AG04450 (cell line): ENCODE results near the gene IL1RAPL2. TPM values are rescaled to one million over a fixed set of nuclear protein-coding genes. Genes with fewer than 3 reads are reported as not detected.

Experiments used
- CTCF ChIA-PET: fragments of 300-600, 350-600 bp; formaldehyde crosslinking; extraction: SDS; loops from one replicate; lab custom pipeline; 2022; ENCODE audit warnings: antibody characterized with exemption, inconsistent platforms; lab: Charles Lee
- POLR2A ChIA-PET: fragments of 350-600 bp; formaldehyde crosslinking; extraction: SDS; loops from one replicate; lab custom pipeline; 2021; ENCODE audit warnings: antibody characterized with exemption, inconsistent platforms; lab: Yijun Ruan, JAX
- DNase-seq: peaks from one replicate; pipeline ENCODE4 v3.0.0-alpha.2; 2011; ENCODE audit warnings: low read depth, low spot score
- H3K27ac ChIP-seq: one replicate; pipeline ENCODE4 v1.5.1; 2012; ENCODE audit warnings: low read depth, low read length, control low read depth
- H3K27me3 ChIP-seq: one replicate; pipeline ENCODE4 v1.6.0; 2012; ENCODE audit warnings: low read length; ENCODE audit not compliant: control insufficient read depth, insufficient read depth
- H3K4me3 ChIP-seq: 2 replicates; pipeline ENCODE4 v1.5.1; 2011; ENCODE audit warnings: mild to moderate bottlenecking, low read depth, low read length, control low read depth
- H3K9me3 ChIP-seq: 2 replicates; pipeline ENCODE4 v1.5.1; 2012; ENCODE audit warnings: low read length; ENCODE audit not compliant: control insufficient read depth, insufficient read depth
- CTCF ChIP-seq: IDR thresholded peaks from 2 replicates; pipeline ENCODE4 v1.5.1; 2011; ENCODE audit warnings: low read depth, low read length, control low read depth, inconsistent platforms
- polyA plus RNA-seq: library from polyadenylated mRNA; depleted of rRNA; stranded (reverse); fragments of >200 nt; gene quantifications from 2 replicates; pipeline ENCODE4 v1.2.3, GENCODE V29; 2011

The IL1RAPL2 gene
- polyA plus RNA-seq, 1 experiment = 0.71 TPM

GRCh38 chrX:105461016-105461415 lies 895.0 kb downstream of the IL1RAPL2 start:
- POLR2A ChIA-PET = no interaction called here
- Histone ChIP-seq H3K27ac (no peak overlapping the region), H3K9me3 (no peaks in the 10 kb centered on the region), H3K27me3 (no peaks in the 10 kb centered on the region), H3K4me3 (no peak overlapping the region)
- no peak for TF ChIP-seq CTCF
- CTCF ChIA-PET = no interaction called here
- DNase-seq = no peak

- no peak for DNase-seq
- ChIA-PET POLR2A (no interaction called here), CTCF (no interaction called here)
- H3K27ac ChIP-seq = no peak overlapping the region
- H3K27me3 ChIP-seq = no peaks in the 10 kb centered on the region
- TF ChIP-seq CTCF = no peak
- no peak overlapping the region for H3K4me3 ChIP-seq
- H3K9me3 ChIP-seq = no peaks in the 10 kb centered on the region
Observed at GRCh38 chrX:105462186-105462585, 896.2 kb downstream of the IL1RAPL2 start.

- DNase-seq = no peak
- H3K27ac ChIP-seq = no peak overlapping the region
- TF ChIP-seq CTCF = no peak
- POLR2A ChIA-PET = no interaction called here
- no peaks in the 10 kb centered on the region for H3K27me3 ChIP-seq
- CTCF ChIA-PET = no interaction called here
- H3K4me3 ChIP-seq = no peak overlapping the region
- no peaks in the 10 kb centered on the region for H3K9me3 ChIP-seq
Observed at GRCh38 chrX:105463473-105463872, 897.5 kb downstream of the IL1RAPL2 start.

- TF ChIP-seq CTCF = no peak
- no peak for DNase-seq
- Histone ChIP-seq H3K4me3 (no peak overlapping the region), H3K27ac (no peak overlapping the region), H3K9me3 (no peaks in the 10 kb centered on the region), H3K27me3 (no peaks in the 10 kb centered on the region)
- POLR2A ChIA-PET = no interaction called here
- CTCF ChIA-PET = no interaction called here
Observed at GRCh38 chrX:105464618-105465017, 898.6 kb downstream of the IL1RAPL2 start.

GRCh38 chrX:105468741-105469140 lies 902.7 kb downstream of the IL1RAPL2 start:
- ChIA-PET POLR2A (no interaction called here), CTCF (no interaction called here)
- no peak for TF ChIP-seq CTCF
- no peaks in the 10 kb centered on the region for H3K9me3 ChIP-seq
- no peak overlapping the region for H3K4me3 ChIP-seq
- no peaks in the 10 kb centered on the region for H3K27me3 ChIP-seq
- H3K27ac ChIP-seq = no peak overlapping the region
- no peak for DNase-seq
